Right lobe of liver (tissue), 4 donors: ENCODE data around the gene CHRNA1.

Source experiments
- POLR2A ChIP-seq: fragments of 450-650 bp; IDR thresholded peaks from one replicate; pipeline ENCODE4 v1.6.1; 2017; ENCODE audit warnings: antibody characterized with exemption, mild to moderate bottlenecking
- TF ChIP-seq, protein P1 (sequence below), 4 donors: fragments of 200-600 bp in 3 of 4; fragments of 450-650 bp in 1 of 4; IDR thresholded peaks; one replicate each; pipeline versions ENCODE4 v1.5.1 to v1.8.0; 2016 to 2022; ENCODE audit warnings: antibody characterized with exemption in 4 of 4, mild to moderate bottlenecking in 2 of 4
- donor health status: DM: no; HTN: no; CAD: no.
- donor health status: DM: no; HTN: no; CAD: no.
- donor health status: DM: no; HTN: yes; CAD: no.

- TF ChIP-seq, protein P1, sequence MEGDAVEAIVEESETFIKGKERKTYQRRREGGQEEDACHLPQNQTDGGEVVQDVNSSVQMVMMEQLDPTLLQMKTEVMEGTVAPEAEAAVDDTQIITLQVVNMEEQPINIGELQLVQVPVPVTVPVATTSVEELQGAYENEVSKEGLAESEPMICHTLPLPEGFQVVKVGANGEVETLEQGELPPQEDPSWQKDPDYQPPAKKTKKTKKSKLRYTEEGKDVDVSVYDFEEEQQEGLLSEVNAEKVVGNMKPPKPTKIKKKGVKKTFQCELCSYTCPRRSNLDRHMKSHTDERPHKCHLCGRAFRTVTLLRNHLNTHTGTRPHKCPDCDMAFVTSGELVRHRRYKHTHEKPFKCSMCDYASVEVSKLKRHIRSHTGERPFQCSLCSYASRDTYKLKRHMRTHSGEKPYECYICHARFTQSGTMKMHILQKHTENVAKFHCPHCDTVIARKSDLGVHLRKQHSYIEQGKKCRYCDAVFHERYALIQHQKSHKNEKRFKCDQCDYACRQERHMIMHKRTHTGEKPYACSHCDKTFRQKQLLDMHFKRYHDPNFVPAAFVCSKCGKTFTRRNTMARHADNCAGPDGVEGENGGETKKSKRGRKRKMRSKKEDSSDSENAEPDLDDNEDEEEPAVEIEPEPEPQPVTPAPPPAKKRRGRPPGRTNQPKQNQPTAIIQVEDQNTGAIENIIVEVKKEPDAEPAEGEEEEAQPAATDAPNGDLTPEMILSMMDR (IDR thresholded peaks at IDR 0.05): no peak
- TF ChIP-seq POLR2A: no peak
Measured at GRCh38 chr2:174704061-174704460, 60.2 kb downstream of the CHRNA1 start.
